ENCODE measurements around the gene FBLN5.
"Not testable (repeated sequence)": the region's sequence is repeated elsewhere in the genome, so short reads cannot be mapped to it uniquely, and the experiment has no call there.

FBLN5 gene

DNA sequence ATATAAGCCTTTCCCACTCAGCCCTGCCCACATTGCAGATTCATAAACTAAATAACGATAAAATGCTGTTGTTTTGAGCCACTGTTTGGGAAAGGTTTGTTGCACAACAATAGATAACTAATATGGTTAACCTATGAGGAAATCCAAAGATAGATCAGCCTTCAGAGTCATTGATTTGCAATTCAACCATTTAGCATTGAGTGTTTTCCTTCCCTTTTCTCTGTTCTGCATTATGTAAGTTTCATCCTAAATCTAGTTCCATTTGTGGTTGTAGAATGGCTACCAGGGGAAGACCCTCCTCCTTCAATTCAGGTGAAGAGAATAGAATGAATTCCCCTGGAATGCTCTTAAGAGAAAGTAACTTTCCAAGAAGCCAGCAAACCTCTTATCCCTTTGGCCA lies 99.8 kb downstream of the FBLN5 start:
- Histone ChIP-seq H3K4me3 (ENCODE audit: low read depth, low read length) (no peak overlapping the region), H3K9ac (ENCODE audit: low read depth, low read length) (no peak overlapping the region), H3K4me1 (ENCODE audit: control insufficient read depth, insufficient read depth, low read length) (no peaks in the 10 kb centered on the region), H3K36me3 (ENCODE audit: control insufficient read depth, insufficient read depth, low read length) (no peaks in the 10 kb centered on the region), H3K27me3 (ENCODE audit: control insufficient read depth, insufficient read depth, low read length) (no peaks in the 10 kb centered on the region), H3K9me3 (ENCODE audit: control insufficient read depth, insufficient read depth, low read length) (no peaks in the 10 kb centered on the region)

DNA sequence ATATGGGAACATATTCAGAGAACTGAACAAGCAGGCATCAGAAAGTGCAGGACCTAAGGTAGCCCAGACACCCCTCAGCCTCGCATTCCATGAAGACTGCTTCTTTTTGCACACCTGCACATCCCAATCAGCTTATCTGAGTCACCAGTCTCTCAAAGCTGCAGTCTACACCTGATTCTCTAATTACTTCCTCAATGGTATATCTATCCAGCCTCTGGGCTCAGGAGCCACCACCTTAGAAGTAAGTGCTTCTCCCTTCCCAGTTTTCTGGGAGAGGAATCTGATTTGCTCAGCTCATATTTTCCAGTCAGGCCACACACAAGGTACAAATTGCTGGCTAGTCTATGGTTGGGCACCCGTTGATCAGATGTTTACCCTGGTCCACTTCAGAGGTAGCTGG lies 101.8 kb downstream of the FBLN5 start:
- Histone ChIP-seq H3K27me3 (ENCODE audit: control insufficient read depth, insufficient read depth, low read length) (no peaks in the 10 kb centered on the region), H3K4me3 (ENCODE audit: low read depth, low read length) (no peak overlapping the region), H3K4me1 (ENCODE audit: control insufficient read depth, insufficient read depth, low read length) (no peaks in the 10 kb centered on the region), H3K9ac (ENCODE audit: low read depth, low read length) (no peak overlapping the region), H3K36me3 (ENCODE audit: control insufficient read depth, insufficient read depth, low read length) (no peaks in the 10 kb centered on the region), H3K9me3 (ENCODE audit: control insufficient read depth, insufficient read depth, low read length) (no peaks in the 10 kb centered on the region)

DNA sequence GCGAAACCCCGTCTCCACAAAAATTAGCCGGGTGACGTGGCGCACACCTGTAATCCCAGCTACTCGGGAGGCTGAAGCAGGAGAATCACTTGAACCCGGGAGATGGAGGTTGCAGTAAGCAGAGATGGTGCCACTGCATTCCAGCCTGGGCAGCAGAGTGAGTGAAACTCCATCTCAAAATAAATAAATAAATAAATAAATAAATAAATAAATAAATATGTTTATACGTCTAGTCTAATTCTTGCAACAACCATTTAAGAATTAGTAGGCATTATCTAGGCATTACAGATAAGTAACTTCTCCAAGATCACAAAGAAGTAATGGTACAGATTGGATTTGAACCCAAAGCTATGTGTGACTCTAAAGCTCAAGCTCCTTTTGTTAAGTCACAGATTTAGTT lies 102.4 kb downstream of the FBLN5 start:
- H3K36me3 ChIP-seq (ENCODE audit: control insufficient read depth, insufficient read depth, low read length); H3K4me3 ChIP-seq (ENCODE audit: low read depth, low read length); H3K9ac ChIP-seq (ENCODE audit: low read depth, low read length); H3K9me3 ChIP-seq (ENCODE audit: control insufficient read depth, insufficient read depth, low read length); H3K27me3 ChIP-seq (ENCODE audit: control insufficient read depth, insufficient read depth, low read length); H3K4me1 ChIP-seq (ENCODE audit: control insufficient read depth, insufficient read depth, low read length): not testable (repeated sequence)

DNA sequence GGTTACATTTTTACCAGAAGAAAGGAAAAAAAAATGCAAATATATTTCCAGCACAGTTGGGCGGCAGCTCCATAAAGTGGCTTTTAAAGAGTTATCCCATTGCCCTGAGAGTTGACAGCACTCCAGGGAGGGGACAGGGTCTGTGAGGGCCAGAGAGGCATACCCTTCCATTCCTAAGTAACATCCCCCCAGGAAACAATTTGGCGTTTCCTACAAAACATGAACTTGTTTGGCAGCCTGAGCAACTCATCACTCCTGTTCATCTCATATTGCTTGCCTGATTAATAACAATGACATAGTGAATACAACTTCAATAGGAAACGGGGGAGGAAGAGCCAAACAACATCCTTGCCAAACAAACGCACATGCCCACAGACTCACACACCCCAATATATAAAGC lies 103.5 kb downstream of the FBLN5 start:
- H3K36me3 ChIP-seq (ENCODE audit: control insufficient read depth, insufficient read depth, low read length), result no peaks in the 10 kb centered on the region
- no peak overlapping the region for H3K4me3 ChIP-seq (ENCODE audit: low read depth, low read length)
- no peak overlapping the region for H3K9ac ChIP-seq (ENCODE audit: low read depth, low read length)
- no peaks in the 10 kb centered on the region for H3K27me3 ChIP-seq (ENCODE audit: control insufficient read depth, insufficient read depth, low read length)
- H3K4me1 ChIP-seq (ENCODE audit: control insufficient read depth, insufficient read depth, low read length), result no peaks in the 10 kb centered on the region
- H3K9me3 ChIP-seq (ENCODE audit: control insufficient read depth, insufficient read depth, low read length), result no peaks in the 10 kb centered on the region

DNA sequence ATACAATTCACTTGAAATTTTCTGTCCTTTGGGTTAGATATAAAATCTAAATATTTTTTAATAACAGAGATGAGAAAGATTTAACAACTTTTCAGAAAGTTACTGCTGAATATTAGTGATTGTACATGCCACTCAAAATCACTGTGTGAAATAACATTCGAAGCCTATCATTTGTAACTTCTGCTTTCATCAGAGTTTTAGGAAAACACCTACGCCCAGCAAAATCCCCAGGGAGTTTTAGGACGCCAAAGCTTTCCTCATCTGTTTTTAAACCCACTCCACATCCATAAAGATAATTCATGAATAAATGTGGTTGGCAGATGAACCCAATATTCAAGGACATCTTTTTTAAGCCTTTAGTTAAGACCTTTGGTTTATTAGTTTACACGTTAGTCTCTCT lies 104.1 kb downstream of the FBLN5 start:
- Histone ChIP-seq H3K9me3 (ENCODE audit: control insufficient read depth, insufficient read depth, low read length) (no peaks in the 10 kb centered on the region), H3K9ac (ENCODE audit: low read depth, low read length) (no peak overlapping the region), H3K27me3 (ENCODE audit: control insufficient read depth, insufficient read depth, low read length) (no peaks in the 10 kb centered on the region), H3K36me3 (ENCODE audit: control insufficient read depth, insufficient read depth, low read length) (no peaks in the 10 kb centered on the region), H3K4me3 (ENCODE audit: low read depth, low read length) (no peak overlapping the region), H3K4me1 (ENCODE audit: control insufficient read depth, insufficient read depth, low read length) (no peaks in the 10 kb centered on the region)

DNA sequence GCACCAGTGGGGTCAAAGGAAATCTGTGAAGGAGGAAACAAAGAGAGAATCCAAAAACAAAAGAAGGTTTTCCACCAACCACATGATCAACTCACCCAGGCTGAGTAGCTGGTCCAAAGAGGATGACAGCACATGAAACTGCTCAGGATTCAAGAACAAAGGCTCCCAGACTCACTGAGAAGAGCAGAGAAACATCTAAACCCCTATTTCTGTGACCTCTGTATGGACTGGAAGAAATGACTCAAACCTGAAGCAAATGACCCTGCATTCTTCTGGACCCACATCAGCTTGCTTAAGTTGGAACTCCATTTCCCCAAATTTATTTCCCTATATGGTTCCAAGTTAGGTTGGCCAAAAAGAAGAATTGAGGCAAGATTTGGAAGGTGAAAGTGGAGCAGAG lies 106.4 kb downstream of the FBLN5 start:
- Histone ChIP-seq H3K36me3 (ENCODE audit: control insufficient read depth, insufficient read depth, low read length) (no peaks in the 10 kb centered on the region), H3K9me3 (ENCODE audit: control insufficient read depth, insufficient read depth, low read length) (no peaks in the 10 kb centered on the region), H3K4me1 (ENCODE audit: control insufficient read depth, insufficient read depth, low read length) (no peaks in the 10 kb centered on the region), H3K9ac (ENCODE audit: low read depth, low read length) (no peak overlapping the region), H3K4me3 (ENCODE audit: low read depth, low read length) (no peak overlapping the region), H3K27me3 (ENCODE audit: control insufficient read depth, insufficient read depth, low read length) (no peaks in the 10 kb centered on the region)

DNA sequence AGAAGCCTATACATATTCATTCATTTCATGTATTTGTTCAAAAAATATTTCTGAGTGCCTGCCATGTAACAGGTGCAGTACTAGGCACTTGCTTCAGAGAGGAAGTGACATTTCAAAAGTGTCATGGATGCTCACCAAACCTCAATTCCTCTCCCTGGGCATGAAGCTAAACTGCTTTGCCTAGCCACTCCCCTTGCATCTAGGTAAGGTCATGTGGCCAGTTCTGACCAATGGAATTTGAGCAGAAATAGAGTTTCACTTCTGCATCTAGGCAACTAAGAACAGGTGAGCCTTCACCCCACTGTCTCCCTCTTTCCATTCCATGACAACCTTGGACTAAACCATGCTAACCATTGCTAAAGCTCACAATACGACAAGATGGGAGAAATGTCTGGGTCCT lies 107.7 kb downstream of the FBLN5 start:
- peaks cover 4% of the 10 kb centered on the region for H3K27me3 ChIP-seq (ENCODE audit: control insufficient read depth, insufficient read depth, low read length)

DNA sequence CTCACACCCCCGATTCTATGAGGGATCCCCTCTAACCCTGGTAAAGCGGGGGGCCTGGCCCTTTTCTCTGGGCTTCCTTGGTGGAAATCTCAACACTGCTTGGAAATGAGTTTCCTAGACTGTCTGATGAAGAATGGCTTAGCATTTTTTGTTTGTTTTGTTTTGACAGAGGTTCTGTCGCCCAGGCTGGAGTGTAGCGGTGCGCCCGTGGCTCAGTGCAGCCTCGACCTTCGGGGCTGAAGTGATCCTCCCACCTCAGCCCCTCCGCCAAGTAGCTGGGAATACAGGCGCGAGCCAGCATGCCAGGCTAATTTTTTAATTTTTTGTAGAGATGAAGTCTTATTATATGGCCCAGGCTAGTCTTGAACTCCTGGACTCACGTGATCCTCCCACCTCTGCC lies 110.4 kb downstream of the FBLN5 start:
- Histone ChIP-seq H3K4me1 (ENCODE audit: control insufficient read depth, insufficient read depth, low read length) (peaks cover 6% of the 10 kb centered on the region), H3K9ac (ENCODE audit: low read depth, low read length) (no peak overlapping the region), H3K9me3 (ENCODE audit: control insufficient read depth, insufficient read depth, low read length) (no peaks in the 10 kb centered on the region), H3K36me3 (ENCODE audit: control insufficient read depth, insufficient read depth, low read length) (no peaks in the 10 kb centered on the region), H3K27me3 (ENCODE audit: control insufficient read depth, insufficient read depth, low read length) (peaks cover 4% of the 10 kb centered on the region), H3K4me3 (ENCODE audit: low read depth, low read length) (peak overlapping the region; percentile 70)

More for the DNA sequence above, 107.7 kb downstream of the FBLN5 start:
- Histone ChIP-seq H3K36me3 (ENCODE audit: control insufficient read depth, insufficient read depth, low read length) (no peaks in the 10 kb centered on the region), H3K9me3 (ENCODE audit: control insufficient read depth, insufficient read depth, low read length) (no peaks in the 10 kb centered on the region), H3K4me1 (ENCODE audit: control insufficient read depth, insufficient read depth, low read length) (no peaks in the 10 kb centered on the region), H3K9ac (ENCODE audit: low read depth, low read length) (no peak overlapping the region), H3K4me3 (ENCODE audit: low read depth, low read length) (no peak overlapping the region)

DNA sequence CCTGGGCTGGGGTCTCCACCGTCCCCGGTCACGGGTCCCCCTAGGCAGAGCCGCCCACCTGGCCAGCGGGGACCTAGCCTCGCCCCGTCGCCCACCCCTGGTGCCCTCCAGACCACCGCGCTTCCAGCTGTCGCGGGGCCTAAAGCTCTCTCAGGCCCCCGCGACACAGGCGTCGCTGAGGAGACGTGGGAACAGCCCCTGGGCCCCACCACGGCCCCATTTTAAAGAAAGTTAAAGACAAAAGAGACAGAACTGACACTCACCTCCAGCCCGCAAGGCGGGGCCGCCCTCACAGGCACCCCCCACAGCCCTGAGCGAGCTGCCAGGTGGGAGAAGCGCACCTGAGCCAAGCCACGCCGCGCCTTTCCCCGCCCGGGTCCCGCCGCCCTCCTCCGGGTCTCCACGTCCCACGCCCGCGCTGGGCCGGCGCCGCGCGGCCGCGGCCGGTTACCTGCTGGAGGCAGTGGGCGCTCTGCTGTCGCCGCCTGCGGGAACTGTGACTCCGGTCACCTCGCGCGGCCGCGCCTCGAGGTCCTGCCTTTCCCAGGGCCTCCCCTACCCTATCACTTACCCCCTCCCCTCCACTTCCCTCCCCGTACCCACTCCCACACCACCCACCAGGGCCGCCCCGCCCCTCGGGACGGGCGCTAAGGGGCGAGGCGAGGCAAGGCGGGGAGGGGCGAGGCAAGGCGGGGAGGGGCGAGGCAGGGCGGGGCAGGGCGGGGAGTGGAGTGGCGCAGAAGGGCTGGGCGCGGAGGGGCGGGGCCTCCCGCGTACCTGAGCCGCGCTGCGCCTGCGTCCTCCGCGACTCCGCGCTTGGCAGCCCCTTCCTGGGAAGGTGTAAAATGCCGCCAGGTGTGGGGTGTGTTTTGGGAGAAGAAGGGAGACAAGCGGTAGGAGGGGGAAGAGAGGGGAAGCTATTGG lies 111.3 kb downstream of the FBLN5 start:
- no peaks in the 10 kb centered on the region for H3K36me3 ChIP-seq (ENCODE audit: control insufficient read depth, insufficient read depth, low read length)
- H3K9ac ChIP-seq (ENCODE audit: low read depth, low read length), result peak overlapping the region; percentile 48
- peak overlapping the region; percentile 70 for H3K4me3 ChIP-seq (ENCODE audit: low read depth, low read length)
- H3K9me3 ChIP-seq (ENCODE audit: control insufficient read depth, insufficient read depth, low read length), result no peaks in the 10 kb centered on the region
- peaks cover 10% of the 10 kb centered on the region for H3K4me1 ChIP-seq (ENCODE audit: control insufficient read depth, insufficient read depth, low read length)
- H3K27me3 ChIP-seq (ENCODE audit: control insufficient read depth, insufficient read depth, low read length), result peaks cover 4% of the 10 kb centered on the region

DNA sequence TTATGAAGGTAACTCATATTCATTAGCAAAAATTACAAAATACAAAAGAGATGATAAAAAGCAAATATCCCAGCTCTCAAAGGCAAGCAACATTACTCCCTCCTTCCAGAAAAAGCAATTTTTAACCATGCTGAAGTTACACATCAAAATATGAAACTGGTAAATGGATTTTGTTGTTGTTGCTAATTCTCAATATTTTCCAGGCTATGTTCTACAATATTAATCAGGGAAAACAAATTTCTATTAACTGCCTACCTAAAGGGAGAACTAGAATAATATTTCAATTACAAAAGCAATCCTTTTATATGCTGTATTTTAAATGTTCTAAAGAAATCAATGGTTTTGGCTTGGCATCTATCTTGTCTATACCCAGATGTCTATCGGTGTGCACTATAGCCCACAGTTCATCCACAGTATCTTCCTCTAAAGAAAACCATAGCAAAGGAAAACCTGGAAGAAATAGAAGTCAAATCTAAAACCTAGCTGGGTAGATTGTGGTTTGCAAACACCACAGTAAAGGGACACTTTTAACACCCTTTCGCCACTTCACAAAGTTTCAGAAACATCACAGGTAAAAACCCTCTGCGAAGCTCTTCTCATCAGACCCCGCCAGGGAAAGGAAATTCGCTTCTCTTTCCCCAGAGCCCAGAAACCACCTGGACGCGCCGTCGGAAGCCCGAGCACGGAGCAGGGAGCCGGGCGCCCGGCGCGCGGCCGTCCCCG lies 112.1 kb downstream of the FBLN5 start:
- H3K9ac ChIP-seq (ENCODE audit: low read depth, low read length), result no peak overlapping the region
- peak overlapping the region; percentile 70 for H3K4me3 ChIP-seq (ENCODE audit: low read depth, low read length)
- H3K36me3 ChIP-seq (ENCODE audit: control insufficient read depth, insufficient read depth, low read length), result no peaks in the 10 kb centered on the region
- H3K4me1 ChIP-seq (ENCODE audit: control insufficient read depth, insufficient read depth, low read length), result peaks cover 15% of the 10 kb centered on the region
- H3K27me3 ChIP-seq (ENCODE audit: control insufficient read depth, insufficient read depth, low read length), result peaks cover 4% of the 10 kb centered on the region
- H3K9me3 ChIP-seq (ENCODE audit: control insufficient read depth, insufficient read depth, low read length), result no peaks in the 10 kb centered on the region

DNA sequence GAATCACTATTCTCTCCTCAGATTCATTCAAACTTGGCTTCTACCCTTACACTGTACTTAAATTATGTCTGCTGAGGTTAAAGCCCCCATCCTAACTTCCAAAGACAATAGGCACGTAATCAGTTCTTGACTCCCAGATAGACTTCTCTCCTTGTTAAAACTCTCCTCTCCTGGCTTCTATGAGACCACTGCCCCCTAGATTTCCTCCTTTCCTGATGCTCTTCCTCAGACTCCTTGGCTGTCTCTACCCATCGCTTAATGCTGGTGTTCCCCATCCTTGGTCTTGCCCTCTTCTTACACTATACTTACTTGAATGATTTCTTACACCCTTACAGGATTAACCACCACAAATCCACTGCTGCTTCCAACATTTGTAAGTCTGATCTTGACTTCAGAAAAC lies 112.9 kb downstream of the FBLN5 start:
- Histone ChIP-seq H3K4me3 (ENCODE audit: low read depth, low read length) (no peak overlapping the region), H3K4me1 (ENCODE audit: control insufficient read depth, insufficient read depth, low read length) (peaks cover 23% of the 10 kb centered on the region), H3K9me3 (ENCODE audit: control insufficient read depth, insufficient read depth, low read length) (no peaks in the 10 kb centered on the region), H3K9ac (ENCODE audit: low read depth, low read length) (no peak overlapping the region), H3K36me3 (ENCODE audit: control insufficient read depth, insufficient read depth, low read length) (no peaks in the 10 kb centered on the region), H3K27me3 (ENCODE audit: control insufficient read depth, insufficient read depth, low read length) (peaks cover 4% of the 10 kb centered on the region)

DNA sequence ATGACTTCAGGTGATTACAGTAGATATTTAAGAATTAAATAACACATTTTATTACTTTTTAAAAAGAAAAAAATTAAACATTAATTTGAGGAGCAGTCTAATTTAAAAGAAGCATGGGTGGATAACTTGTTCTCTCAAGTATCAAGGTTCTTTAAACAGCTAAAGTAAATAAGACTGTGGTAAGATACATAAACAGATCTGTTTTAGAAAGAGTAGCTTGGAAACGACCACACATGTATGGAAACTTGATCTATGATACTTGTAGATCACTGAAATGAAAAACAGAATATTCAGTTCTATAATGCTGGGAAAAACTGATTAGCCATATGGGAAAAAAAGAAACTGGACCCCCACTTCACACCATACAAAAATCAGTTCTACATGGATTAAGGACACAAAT lies 116.2 kb downstream of the FBLN5 start:
- Histone ChIP-seq H3K9ac (ENCODE audit: low read depth, low read length) (no peak overlapping the region), H3K36me3 (ENCODE audit: control insufficient read depth, insufficient read depth, low read length) (no peaks in the 10 kb centered on the region), H3K9me3 (ENCODE audit: control insufficient read depth, insufficient read depth, low read length) (peaks cover 3% of the 10 kb centered on the region), H3K4me3 (ENCODE audit: low read depth, low read length) (no peak overlapping the region), H3K4me1 (ENCODE audit: control insufficient read depth, insufficient read depth, low read length) (peaks cover 26% of the 10 kb centered on the region), H3K27me3 (ENCODE audit: control insufficient read depth, insufficient read depth, low read length) (peaks cover 4% of the 10 kb centered on the region)
